ENCODE results near the gene CADPS2.
"Not testable (repeated sequence)": the region's sequence is repeated elsewhere in the genome, so short reads cannot be mapped to it uniquely, and the experiment has no call there.

CADPS2 gene

DNA sequence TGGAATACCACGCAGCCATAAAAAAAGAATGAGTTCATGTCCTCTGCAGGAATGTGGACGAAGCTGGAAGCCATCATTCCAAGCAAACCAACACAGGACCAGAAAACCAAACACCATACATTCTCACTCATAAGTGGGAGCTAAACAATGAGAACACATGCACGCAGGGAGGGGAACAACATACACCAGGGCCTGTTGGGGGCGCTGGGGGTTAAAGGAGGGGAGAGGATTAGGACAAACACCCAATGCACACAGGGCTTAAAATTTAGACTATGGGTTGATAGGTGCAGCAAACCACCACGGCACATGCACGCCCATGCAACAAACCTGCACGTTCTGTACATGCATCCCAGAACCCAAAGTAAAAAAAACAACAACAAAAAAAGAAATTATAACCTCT is 210.6 kb downstream of the CADPS2 start:
- H3K4me1 Mint-ChIP-seq: no peaks in the 10 kb centered on the region

DNA sequence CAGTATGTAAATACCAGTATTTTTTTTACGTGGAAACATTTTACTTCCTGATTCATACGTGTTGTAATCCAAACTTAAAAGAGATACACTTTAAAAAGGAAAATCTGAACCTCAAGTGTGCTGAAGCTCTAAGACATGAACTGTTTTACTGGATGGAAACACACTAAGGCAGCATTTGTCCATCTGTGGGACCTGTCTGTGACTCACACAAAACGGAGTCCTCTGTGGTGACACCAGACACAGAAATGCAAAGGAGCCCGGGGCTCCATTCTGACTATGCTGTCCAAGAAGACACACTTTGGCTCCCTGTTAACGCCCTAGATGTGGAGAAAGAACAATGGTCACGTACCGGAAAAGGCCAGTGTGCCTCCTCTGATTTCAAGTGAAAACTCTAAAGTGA is 211.2 kb downstream of the CADPS2 start:
- Mint-ChIP-seq H3K4me3 (no peak overlapping the region), H3K27ac (no peak overlapping the region), H3K9me3 (peaks cover 7% of the 10 kb centered on the region), H3K4me1 (no peaks in the 10 kb centered on the region), H3K36me3 (no peaks in the 10 kb centered on the region), H3K27me3 (no peaks in the 10 kb centered on the region)
- ATAC-seq (ENCODE audit: low read depth) (no peak), DNase-seq (ENCODE audit: low spot score in 2 of 2) (no peak)

More for the DNA sequence above, 210.6 kb downstream of the CADPS2 start:
- Mint-ChIP-seq H3K4me3 (no peak overlapping the region), H3K9me3 (peaks cover 7% of the 10 kb centered on the region), H3K36me3 (no peaks in the 10 kb centered on the region), H3K27me3 (no peaks in the 10 kb centered on the region), H3K27ac (no peak overlapping the region)
- ATAC-seq (ENCODE audit: low read depth) (no peak), DNase-seq (ENCODE audit: low spot score in 2 of 2) (no peak)

DNA sequence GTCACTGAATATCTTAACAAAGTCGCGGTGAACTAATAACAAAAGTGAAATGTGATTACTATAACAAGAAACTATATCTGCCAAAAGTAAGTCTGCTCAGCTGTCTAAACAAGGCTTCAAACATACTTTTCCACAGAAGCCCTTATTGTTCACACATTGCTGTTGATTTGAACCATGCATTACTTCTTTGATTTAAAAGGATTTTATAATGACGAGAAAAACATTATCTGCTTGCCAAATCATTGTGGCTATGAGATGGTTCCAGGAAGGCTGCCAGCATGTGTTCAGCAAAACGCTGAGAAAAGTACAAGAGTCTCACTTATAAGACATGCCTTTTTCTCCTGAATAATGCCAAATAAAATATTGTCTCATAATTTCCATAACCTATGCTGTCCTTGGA is 211.8 kb downstream of the CADPS2 start:
- Mint-ChIP-seq H3K4me3 (no peak overlapping the region), H3K36me3 (no peaks in the 10 kb centered on the region), H3K27ac (no peak overlapping the region), H3K4me1 (no peaks in the 10 kb centered on the region), H3K27me3 (no peaks in the 10 kb centered on the region), H3K9me3 (peaks cover 7% of the 10 kb centered on the region)
- DNase-seq (ENCODE audit: low spot score in 2 of 2): no peak
- ATAC-seq (ENCODE audit: low read depth): no peak

DNA sequence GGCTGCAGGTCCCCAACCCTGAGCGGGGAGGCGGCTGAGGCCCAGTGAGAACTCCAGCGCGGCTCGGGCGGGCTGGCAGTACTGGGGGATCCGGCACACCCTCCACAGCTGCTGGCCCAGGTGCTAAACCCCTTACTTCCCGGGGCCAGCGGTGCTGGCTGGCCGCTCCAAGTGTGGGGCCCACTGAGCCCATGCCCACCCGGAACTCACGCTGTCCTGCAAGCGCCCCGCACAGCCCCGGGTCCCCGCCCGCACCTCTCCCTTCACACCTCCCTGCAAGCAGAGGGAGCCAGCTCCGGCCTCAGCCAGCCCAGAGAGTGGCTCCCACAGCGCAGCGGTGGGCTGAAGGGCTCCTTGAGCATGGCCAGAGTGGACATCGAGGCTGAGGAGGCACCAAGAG is 212.3 kb downstream of the CADPS2 start:
- Mint-ChIP-seq H3K9me3 (peaks cover 5% of the 10 kb centered on the region), H3K4me1 (no peaks in the 10 kb centered on the region), H3K4me3 (no peak overlapping the region), H3K36me3 (no peaks in the 10 kb centered on the region), H3K27ac (no peak overlapping the region), H3K27me3 (no peaks in the 10 kb centered on the region)
- no peak for DNase-seq (ENCODE audit: low spot score in 2 of 2)
- ATAC-seq (ENCODE audit: low read depth): no peak

DNA sequence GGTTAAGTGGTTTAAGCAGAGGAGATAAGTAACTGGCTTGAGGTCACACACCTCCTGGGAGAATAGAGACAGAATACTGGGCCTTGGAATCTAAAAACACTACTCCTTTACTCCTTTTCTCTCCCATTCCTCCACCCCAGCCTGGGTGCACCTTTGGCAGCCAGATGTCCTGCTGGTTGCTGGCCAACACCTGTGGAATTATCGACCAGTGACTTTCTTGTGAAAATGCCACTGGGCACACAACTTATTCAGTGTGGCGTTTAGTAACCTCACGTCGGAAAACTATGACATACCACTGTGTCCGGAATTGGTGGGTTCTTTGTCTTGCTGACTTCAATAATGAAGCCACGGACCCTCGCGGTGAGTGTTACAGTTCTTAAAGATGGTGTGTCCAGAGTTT is 213.7 kb downstream of the CADPS2 start:
- Mint-ChIP-seq H3K9me3 (peaks cover 5% of the 10 kb centered on the region), H3K4me3 (no peak overlapping the region), H3K36me3 (no peaks in the 10 kb centered on the region), H3K27me3 (no peaks in the 10 kb centered on the region), H3K27ac (no peak overlapping the region), H3K4me1 (no peaks in the 10 kb centered on the region)
- no peak for DNase-seq (ENCODE audit: low spot score in 2 of 2)
- ATAC-seq (ENCODE audit: low read depth): no peak

DNA sequence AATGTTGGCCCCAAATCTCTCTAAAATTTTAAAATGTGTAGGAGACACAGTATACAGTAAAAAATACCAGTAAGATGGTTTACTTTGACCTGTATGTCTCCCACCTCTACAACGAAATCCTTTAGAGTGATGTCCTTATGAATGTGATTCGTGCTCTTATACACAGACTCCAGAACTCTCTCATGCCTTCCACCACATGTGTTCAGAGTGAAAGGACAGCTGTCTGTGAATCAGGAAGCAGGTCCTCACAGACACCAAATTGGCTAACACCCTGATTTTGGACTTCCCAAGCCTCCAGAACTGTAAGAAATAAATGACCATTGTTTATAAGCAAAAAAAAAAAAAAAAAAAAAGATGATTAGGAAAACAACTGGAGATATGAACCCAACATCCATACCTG is 222.5 kb downstream of the CADPS2 start:
- H3K9me3 Mint-ChIP-seq: peaks cover 5% of the 10 kb centered on the region
- H3K4me1 Mint-ChIP-seq: no peaks in the 10 kb centered on the region
- H3K36me3 Mint-ChIP-seq: no peaks in the 10 kb centered on the region
- no peak overlapping the region for H3K4me3 Mint-ChIP-seq
- no peak overlapping the region for H3K27ac Mint-ChIP-seq
- no peaks in the 10 kb centered on the region for H3K27me3 Mint-ChIP-seq
- DNase-seq (ENCODE audit: low spot score in 2 of 2) (no peak), ATAC-seq (ENCODE audit: low read depth) (no peak)

DNA sequence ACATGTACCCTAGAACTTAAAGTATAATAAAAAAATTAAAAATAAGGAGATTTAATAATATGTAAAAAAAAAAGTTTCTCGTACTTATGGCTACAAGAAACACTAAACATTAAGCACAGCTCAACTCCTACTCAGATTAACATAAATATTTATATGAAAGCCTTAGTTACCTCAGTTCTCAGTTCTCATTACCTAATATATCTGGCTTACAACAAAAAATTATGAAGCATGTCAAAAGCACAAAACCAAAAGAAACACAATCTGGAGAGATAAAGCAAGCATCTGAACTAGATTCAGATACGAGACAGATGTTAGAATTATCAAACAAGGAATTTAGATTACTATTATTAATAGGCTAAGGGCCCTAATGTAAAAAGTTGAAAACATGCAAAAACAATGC is 227.4 kb downstream of the CADPS2 start:
- Mint-ChIP-seq H3K27ac (no peak overlapping the region), H3K4me3 (no peak overlapping the region), H3K4me1 (no peaks in the 10 kb centered on the region), H3K36me3 (no peaks in the 10 kb centered on the region), H3K9me3 (peaks cover 5% of the 10 kb centered on the region), H3K27me3 (no peaks in the 10 kb centered on the region)
- ATAC-seq (ENCODE audit: low read depth): no peak
- DNase-seq (ENCODE audit: low spot score in 2 of 2): no peak

DNA sequence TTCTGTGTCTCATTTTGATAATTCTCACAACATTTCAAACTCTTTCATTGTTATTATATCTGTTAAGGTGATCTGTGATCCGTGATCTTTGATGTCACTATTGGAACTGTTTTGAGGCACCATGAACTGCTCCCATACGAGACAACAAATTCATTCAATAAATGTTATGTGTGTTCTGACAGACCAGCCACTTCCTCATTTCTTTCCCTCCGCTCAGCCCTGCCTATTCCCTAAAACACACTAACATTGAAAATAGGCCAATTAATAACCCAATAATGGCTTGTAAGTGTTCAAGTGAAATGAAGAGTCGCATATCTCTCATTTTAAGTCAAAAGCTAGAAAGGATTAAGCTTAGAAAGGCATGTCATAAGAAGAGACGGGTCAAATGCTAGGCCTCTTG is 232.6 kb downstream of the CADPS2 start:
- Mint-ChIP-seq H3K27me3 (no peaks in the 10 kb centered on the region), H3K27ac (no peak overlapping the region), H3K36me3 (no peaks in the 10 kb centered on the region), H3K4me3 (no peak overlapping the region), H3K4me1 (no peaks in the 10 kb centered on the region), H3K9me3 (no peaks in the 10 kb centered on the region)
- DNase-seq (ENCODE audit: low spot score in 2 of 2): no peak
- ATAC-seq (ENCODE audit: low read depth): no peak

DNA sequence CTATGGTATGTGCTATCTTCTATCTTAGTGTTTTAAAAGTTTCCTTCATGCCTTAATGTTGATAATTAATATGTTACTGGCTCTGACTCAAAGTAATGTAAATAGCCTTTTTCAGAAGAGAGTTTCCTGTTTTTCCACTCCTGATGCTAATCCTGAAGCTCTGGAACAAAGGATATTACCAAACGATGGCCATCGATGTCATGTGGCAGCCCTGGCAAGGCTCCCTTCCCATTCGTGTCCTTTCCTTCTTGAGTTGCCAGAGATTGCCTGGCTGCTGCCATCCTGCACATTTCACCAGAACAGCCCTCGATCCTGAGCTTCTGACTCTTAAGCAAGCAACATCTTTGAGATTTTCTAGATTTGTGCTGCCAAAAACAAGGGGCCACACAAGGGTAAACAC is 233.4 kb downstream of the CADPS2 start:
- no peak for DNase-seq (ENCODE audit: low spot score in 2 of 2)
- H3K4me3 Mint-ChIP-seq: no peak overlapping the region
- no peak for ATAC-seq (ENCODE audit: low read depth)
- H3K27me3 Mint-ChIP-seq: no peaks in the 10 kb centered on the region
- H3K27ac Mint-ChIP-seq: no peak overlapping the region
- no peaks in the 10 kb centered on the region for H3K9me3 Mint-ChIP-seq
- no peaks in the 10 kb centered on the region for H3K36me3 Mint-ChIP-seq
- H3K4me1 Mint-ChIP-seq: no peaks in the 10 kb centered on the region

DNA sequence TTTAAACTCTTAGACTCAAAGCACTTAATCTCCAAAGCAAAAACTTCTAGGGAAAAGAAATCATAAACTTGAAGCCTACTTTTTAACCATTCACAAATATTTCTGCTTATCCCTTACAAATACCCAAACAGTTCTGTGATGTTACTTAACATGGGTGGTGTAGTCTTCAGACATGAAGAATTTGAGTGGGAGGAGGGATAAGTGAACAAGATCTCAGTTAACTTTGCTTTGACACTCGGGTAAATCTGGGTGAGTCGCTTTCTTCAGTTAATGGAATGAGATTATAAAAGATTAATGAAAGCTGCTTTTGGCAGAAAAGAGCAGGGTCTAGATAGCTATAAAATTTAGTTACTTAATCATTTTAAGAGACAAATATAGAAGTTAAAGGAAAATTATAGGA is 234.8 kb downstream of the CADPS2 start:
- ATAC-seq (ENCODE audit: low read depth): no peak
- no peaks in the 10 kb centered on the region for H3K27me3 Mint-ChIP-seq
- no peak overlapping the region for H3K27ac Mint-ChIP-seq
- H3K4me1 Mint-ChIP-seq: no peaks in the 10 kb centered on the region
- DNase-seq (ENCODE audit: low spot score in 2 of 2): no peak
- H3K4me3 Mint-ChIP-seq: no peak overlapping the region
- no peaks in the 10 kb centered on the region for H3K36me3 Mint-ChIP-seq
- no peaks in the 10 kb centered on the region for H3K9me3 Mint-ChIP-seq

DNA sequence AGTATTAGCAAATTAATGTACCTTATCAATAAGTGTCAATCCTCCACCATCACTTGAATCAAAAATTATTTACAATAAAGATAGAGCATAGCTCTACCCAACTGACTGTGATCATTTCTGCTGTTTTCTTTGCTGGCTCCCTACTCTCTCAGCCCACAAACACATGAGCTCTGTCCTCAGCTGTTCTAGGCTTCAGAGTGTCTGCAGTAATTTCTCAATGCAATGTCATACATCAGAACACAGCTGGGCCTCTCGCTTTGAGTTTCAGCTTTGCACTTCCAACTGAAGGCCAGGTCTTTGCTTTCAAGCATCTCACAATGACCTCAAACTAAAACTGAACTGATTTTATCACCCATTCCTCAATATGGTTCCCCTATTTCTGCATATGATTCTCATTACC is 243.0 kb downstream of the CADPS2 start:
- DNase-seq (ENCODE audit: low spot score in 2 of 2) (no peak), ATAC-seq (ENCODE audit: low read depth) (no peak)
- no peak overlapping the region for H3K4me3 Mint-ChIP-seq
- no peaks in the 10 kb centered on the region for H3K4me1 Mint-ChIP-seq
- H3K27ac Mint-ChIP-seq: no peak overlapping the region
- peaks cover 4% of the 10 kb centered on the region for H3K27me3 Mint-ChIP-seq
- peaks cover 6% of the 10 kb centered on the region for H3K9me3 Mint-ChIP-seq
- H3K36me3 Mint-ChIP-seq: no peaks in the 10 kb centered on the region

DNA sequence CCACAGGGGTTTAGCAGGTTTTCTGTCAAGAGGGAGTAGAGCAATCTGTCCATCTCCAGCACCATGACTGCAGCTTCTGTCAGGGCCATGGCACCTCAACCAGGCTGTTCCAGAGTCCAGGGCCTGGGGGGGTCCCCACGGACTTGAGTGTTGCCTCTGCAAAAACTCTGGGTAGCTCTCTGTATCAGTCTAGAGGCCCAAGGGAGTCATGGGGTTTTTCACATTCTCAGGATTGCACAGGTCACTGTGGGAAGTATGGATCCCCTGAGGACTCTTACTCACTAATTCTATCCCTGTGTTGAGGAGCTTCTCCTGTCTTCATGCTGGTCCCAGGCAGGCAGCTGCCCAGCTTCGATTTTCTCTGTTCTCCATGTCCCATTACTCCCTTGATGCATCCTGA is 247.8 kb downstream of the CADPS2 start:
- Mint-ChIP-seq H3K36me3 (no peaks in the 10 kb centered on the region), H3K27me3 (peaks cover 4% of the 10 kb centered on the region), H3K4me3 (no peak overlapping the region), H3K4me1 (no peaks in the 10 kb centered on the region), H3K9me3 (peaks cover 9% of the 10 kb centered on the region), H3K27ac (no peak overlapping the region)
- DNase-seq (ENCODE audit: low spot score in 2 of 2): no peak
- no peak for ATAC-seq (ENCODE audit: low read depth)

DNA sequence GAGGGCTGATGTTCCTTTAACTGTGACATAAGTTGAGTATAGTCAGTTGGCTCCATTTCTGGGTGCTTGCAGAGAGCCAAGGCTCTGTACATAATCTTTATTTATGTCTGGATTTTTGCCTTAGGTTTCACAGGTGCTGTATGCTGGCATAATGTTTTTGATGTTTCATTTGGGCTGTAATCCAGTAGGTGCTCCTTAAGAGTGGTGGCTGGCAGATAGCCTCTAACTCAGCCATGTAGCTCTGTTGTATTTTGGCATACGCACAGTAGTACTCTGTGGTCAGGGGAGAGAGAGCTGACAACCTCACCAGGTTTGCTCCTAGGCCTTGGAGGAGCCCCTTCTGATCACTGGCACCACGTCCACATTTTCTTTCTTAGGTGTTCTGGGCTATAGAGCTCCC is 248.5 kb downstream of the CADPS2 start:
- Mint-ChIP-seq H3K27ac (no peak overlapping the region), H3K4me1 (no peaks in the 10 kb centered on the region), H3K36me3 (no peaks in the 10 kb centered on the region), H3K4me3 (no peak overlapping the region), H3K9me3 (peaks cover 9% of the 10 kb centered on the region), H3K27me3 (peaks cover 4% of the 10 kb centered on the region)
- DNase-seq (ENCODE audit: low spot score in 2 of 2) (no peak), ATAC-seq (ENCODE audit: low read depth) (no peak)

DNA sequence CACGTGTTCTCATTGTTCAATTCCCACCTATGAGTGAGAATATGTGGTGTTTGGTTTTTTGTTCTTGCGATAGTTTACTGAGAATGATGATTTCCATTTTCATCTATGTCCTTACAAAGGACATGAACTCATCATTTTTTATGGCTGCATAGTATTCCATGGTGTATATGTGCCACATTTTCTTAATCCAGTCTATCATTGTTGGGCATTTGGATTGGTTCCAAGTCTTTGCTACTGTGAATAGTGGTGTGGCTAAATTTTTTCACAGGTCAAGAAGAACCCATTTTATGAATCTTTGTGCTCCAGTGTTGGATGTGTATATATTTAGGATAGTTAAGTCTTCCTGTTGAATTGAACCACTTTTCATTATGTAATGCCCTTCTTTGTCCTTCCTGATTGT is 250.8 kb downstream of the CADPS2 start:
- H3K27me3 Mint-ChIP-seq; DNase-seq (ENCODE audit: low spot score in 2 of 2); H3K9me3 Mint-ChIP-seq; H3K27ac Mint-ChIP-seq; H3K4me1 Mint-ChIP-seq; H3K36me3 Mint-ChIP-seq; H3K4me3 Mint-ChIP-seq; ATAC-seq (ENCODE audit: low read depth): not testable (repeated sequence)

DNA sequence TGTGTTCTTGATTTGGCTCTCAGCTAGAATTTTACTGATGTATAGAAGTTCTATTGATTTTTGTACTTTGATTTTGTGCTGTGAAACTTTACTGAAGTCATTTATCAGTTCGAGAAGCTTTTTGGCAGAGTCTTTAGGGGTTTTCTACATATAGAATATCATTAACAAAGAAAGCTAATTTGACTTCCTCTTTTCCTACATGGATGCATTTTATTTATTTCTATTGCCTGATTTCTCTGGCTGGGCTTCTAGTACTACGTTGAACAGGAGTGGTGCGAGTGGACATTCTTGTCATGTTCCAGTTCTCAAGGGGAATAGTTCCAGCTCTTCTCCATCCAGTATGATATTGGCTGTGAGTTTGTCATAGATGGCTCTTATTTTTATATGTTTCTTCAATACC is 252.8 kb downstream of the CADPS2 start:
- H3K9me3 Mint-ChIP-seq: peaks cover 4% of the 10 kb centered on the region
- ATAC-seq (ENCODE audit: low read depth) (no peak), DNase-seq (ENCODE audit: low spot score in 2 of 2) (no peak)
- no peaks in the 10 kb centered on the region for H3K4me1 Mint-ChIP-seq
- H3K36me3 Mint-ChIP-seq: no peaks in the 10 kb centered on the region
- no peaks in the 10 kb centered on the region for H3K27me3 Mint-ChIP-seq
- no peak overlapping the region for H3K27ac Mint-ChIP-seq
- H3K4me3 Mint-ChIP-seq: no peak overlapping the region

DNA sequence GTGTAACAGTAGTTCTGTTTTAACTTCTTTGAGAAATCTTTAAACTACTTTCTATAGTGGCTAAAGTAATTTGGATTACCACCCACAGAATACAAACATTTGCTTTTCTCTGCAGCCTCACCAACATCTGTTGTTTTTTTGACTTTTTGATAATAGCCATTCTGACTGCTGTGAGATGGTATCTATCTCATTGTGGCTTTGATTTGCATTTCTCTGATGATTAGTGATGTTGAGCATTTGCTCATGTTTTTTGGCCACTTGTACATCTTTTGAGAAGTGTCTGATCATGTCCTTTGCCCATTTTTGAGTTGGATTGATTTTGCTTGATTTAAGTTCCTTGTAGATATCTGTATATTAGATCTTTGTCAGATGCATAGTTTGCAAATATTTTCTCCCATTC is 254.0 kb downstream of the CADPS2 start:
- Mint-ChIP-seq H3K27ac (no peak overlapping the region), H3K36me3 (no peaks in the 10 kb centered on the region), H3K4me3 (no peak overlapping the region), H3K27me3 (no peaks in the 10 kb centered on the region), H3K9me3 (peaks cover 4% of the 10 kb centered on the region), H3K4me1 (no peaks in the 10 kb centered on the region)
- ATAC-seq (ENCODE audit: low read depth) (no peak), DNase-seq (ENCODE audit: low spot score in 2 of 2) (no peak)
